ENCODE results near the gene PPP1R12B. TPM values are rescaled to one million over a fixed set of nuclear protein-coding genes. Genes with fewer than 3 reads are reported as not detected.

Gene PPP1R12B
- total RNA-seq, 1 donor from 2014 or later: 72.2 TPM

Other genes starting within 250 kb of the PPP1R12B start
- not detected in 2 replicates for gene GPR37L1, start 225.8 kb upstream of the PPP1R12B start, total RNA-seq
- 32.2 and 39.3 TPM in 2 replicates for gene ARL8A, start 204.0 kb upstream of the PPP1R12B start, total RNA-seq
- not detected in 2 replicates for gene PTPN7, start 188.1 kb upstream of the PPP1R12B start, total RNA-seq
- gene LGR6, start 154.9 kb upstream of the PPP1R12B start, total RNA-seq: 0.53 and 0.78 TPM in 2 replicates
- gene UBE2T, start 6.8 kb upstream of the PPP1R12B start, total RNA-seq: 22.5 and 41.7 TPM in 2 replicates